Subcutaneous abdominal adipose tissue (tissue), 5 donors: Measurements from ENCODE around the gene PRDM16.
A peak's percentile ranks its signal among the peaks of the same experiment; 100 is the strongest.

ENCODE experiments used
- H3K27ac ChIP-seq: one replicate; pipeline ENCODE4 v1.7.0; 2013; ENCODE audit warnings: low read depth, mild to moderate bottlenecking, inconsistent platforms, low read length, moderate library complexity
- H3K27me3 ChIP-seq, 5 donors: one replicate each; pipeline ENCODE4 v1.7.0; 2013; ENCODE audit warnings: low read length in 5 of 5, inconsistent platforms in 1 of 5; ENCODE audit not compliant: control insufficient read depth in 5 of 5, insufficient read depth in 4 of 5
- H3K36me3 ChIP-seq, 5 donors: one replicate each; pipeline ENCODE4 v1.7.0; 2013; ENCODE audit warnings: low read length in 5 of 5; ENCODE audit not compliant: control insufficient read depth in 5 of 5, insufficient read depth in 5 of 5
- H3K4me1 ChIP-seq, 5 donors: one replicate each; pipeline ENCODE4 v1.7.0; 2013; ENCODE audit warnings: low read length in 5 of 5, mild to moderate bottlenecking in 3 of 5, moderate library complexity in 1 of 5; ENCODE audit not compliant: control insufficient read depth in 5 of 5, insufficient read depth in 5 of 5
- H3K4me3 ChIP-seq, 5 donors: one replicate each; pipeline ENCODE4 v1.7.0; 2013; ENCODE audit warnings: low read length in 5 of 5, low read depth in 1 of 5
- H3K9ac ChIP-seq, 5 donors: one replicate each; pipeline ENCODE4 v1.7.0; 2013; ENCODE audit warnings: low read length in 5 of 5, mild to moderate bottlenecking in 4 of 5, moderate library complexity in 3 of 5
- H3K9me3 ChIP-seq, 5 donors: one replicate each; pipeline ENCODE4 v1.7.0; 2013; ENCODE audit warnings: low read length in 5 of 5; ENCODE audit not compliant: control insufficient read depth in 5 of 5
- donor health status: healthy.
- donor health status: healthy.
- donor health status: healthy.
- donor health status: healthy.
- donor health status: healthy.

Gene PRDM16

DNA sequence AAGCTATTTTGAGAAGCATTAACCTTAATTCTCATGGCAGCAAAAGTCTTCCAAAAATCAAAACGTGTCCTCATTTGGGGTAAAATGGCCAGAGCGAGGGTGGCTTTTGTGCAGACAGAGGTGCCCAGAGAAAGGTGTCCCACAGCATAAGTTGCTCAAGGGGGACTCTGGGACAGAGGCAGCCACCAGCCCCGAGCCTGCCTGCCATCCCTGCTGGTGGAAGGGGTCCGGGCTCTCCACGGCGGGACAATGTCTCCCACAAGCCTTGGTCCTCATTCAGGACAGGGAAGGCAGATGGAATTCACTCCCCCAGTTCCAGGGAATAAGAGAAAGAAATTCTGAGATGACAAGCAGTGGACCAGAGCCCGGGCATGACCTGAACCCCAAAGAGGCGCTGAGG, 372.9 kb downstream of the PRDM16 start:
- Histone ChIP-seq H3K9me3 (peaks cover 0 to 3% (median 0%) of the 10 kb centered on the region in 5 donors), H3K4me1 (no peaks in the 10 kb centered on the region), H3K36me3 (no peaks in the 10 kb centered on the region), H3K9ac (no peak overlapping the region), H3K4me3 (no peak overlapping the region), H3K27ac (no peak overlapping the region), H3K27me3 (peaks cover 9 to 50% (median 39%) of the 10 kb centered on the region in 5 donors)

DNA sequence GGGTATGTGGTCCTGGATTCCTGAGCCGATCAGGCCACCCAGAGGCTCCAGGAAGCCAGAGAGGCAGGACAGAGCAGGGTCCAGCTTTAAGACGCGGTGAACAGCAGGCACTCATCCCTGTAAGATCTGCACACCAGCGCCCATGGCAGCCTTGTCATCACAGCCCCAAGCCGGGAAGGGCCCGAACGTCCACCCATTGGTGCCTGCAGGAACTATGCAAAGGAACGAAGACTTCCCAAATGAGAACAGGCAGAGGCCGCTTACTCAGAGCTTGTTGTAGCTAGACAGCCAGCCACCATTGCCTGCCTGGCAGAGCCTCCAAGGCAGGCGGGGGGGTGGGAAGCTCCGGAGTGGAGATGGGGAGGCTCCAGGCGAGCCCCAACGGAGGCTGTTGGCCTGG, 373.3 kb downstream of the PRDM16 start:
- Histone ChIP-seq H3K4me3 (no peak overlapping the region), H3K27me3 (peaks cover 9 to 48% (median 35%) of the 10 kb centered on the region in 5 donors), H3K4me1 (no peaks in the 10 kb centered on the region), H3K36me3 (no peaks in the 10 kb centered on the region), H3K9me3 (peaks cover 0 to 3% (median under 1%) of the 10 kb centered on the region in 5 donors), H3K9ac (no peak overlapping the region), H3K27ac (no peak overlapping the region)

DNA sequence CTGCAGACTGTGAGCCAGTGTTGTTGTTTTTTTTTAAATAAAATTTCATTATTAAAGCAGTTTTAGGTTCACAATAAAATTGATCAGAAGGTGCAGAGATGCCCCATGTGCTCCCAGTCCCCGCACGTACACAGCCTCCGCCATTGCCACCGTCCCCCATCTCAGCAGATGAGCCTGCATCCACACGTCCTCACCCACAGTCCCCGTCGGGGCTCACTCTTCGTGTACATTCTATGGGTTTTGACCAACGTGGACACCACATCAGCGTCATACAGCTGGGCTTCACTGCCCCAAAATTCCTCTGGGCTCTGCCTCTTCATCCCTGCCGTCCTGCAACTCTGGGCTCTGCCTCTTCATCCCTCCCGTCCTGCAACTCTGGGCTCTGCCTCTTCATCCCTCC, 373.9 kb downstream of the PRDM16 start:
- no peak overlapping the region for H3K4me3 ChIP-seq
- H3K9me3 ChIP-seq, result peaks cover 0 to 7% (median 4%) of the 10 kb centered on the region in 5 donors
- no peaks in the 10 kb centered on the region for H3K36me3 ChIP-seq
- peaks cover 9 to 48% (median 33%) of the 10 kb centered on the region in 5 donors for H3K27me3 ChIP-seq
- H3K4me1 ChIP-seq, result no peaks in the 10 kb centered on the region
- no peak overlapping the region for H3K27ac ChIP-seq
- H3K9ac ChIP-seq, result no peak overlapping the region

DNA sequence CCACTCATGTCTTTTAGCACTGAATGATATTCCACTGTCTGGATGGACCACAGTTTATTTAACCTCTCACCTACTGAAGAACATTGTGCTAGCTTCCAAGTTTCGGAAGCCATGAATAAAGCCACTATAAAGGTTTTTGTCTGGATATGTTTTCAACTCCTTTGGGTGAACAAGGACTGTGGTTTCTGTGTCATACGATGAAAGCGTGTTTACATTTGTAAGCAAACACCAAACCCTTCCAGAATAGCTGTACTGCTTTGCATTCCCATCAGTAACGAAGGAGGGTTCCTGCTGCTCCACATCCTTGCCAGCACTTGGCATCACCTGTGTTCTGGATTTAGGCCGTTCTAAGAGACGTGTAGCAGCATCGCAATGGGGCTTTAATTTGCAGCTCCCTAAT, 374.8 kb downstream of the PRDM16 start:
- Histone ChIP-seq H3K27me3 (peaks cover 9 to 43% (median 33%) of the 10 kb centered on the region in 5 donors), H3K9ac (no peak overlapping the region), H3K4me3 (no peak overlapping the region), H3K27ac (no peak overlapping the region), H3K4me1 (no peaks in the 10 kb centered on the region), H3K9me3 (peaks cover 0 to 9% (median 4%) of the 10 kb centered on the region in 5 donors), H3K36me3 (no peaks in the 10 kb centered on the region)

DNA sequence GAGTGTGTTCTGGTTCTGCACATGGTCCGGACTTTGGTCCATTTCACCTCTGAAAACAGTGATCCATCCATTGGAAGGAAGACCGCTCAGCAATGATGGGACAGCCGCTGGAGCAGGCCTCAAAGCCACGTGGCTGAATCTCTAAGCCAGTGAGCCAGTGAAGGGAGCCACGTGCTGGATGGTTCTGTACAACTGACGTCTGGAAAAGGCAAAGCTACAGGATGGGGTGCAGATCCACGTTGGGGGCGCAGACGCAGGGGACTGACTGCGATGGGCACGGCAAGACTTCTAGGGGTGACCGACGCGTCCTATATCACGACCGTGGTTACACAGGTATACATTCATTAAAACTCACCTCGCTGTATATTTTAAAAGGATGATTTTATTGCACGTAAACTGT, 375.3 kb downstream of the PRDM16 start:
- peaks cover 9 to 43% (median 33%) of the 10 kb centered on the region in 5 donors for H3K27me3 ChIP-seq
- H3K27ac ChIP-seq, result no peak overlapping the region
- no peak overlapping the region for H3K9ac ChIP-seq
- H3K4me1 ChIP-seq, result no peaks in the 10 kb centered on the region
- peaks cover 0 to 9% (median 4%) of the 10 kb centered on the region in 5 donors for H3K9me3 ChIP-seq
- no peaks in the 10 kb centered on the region for H3K36me3 ChIP-seq
- no peak overlapping the region for H3K4me3 ChIP-seq

DNA sequence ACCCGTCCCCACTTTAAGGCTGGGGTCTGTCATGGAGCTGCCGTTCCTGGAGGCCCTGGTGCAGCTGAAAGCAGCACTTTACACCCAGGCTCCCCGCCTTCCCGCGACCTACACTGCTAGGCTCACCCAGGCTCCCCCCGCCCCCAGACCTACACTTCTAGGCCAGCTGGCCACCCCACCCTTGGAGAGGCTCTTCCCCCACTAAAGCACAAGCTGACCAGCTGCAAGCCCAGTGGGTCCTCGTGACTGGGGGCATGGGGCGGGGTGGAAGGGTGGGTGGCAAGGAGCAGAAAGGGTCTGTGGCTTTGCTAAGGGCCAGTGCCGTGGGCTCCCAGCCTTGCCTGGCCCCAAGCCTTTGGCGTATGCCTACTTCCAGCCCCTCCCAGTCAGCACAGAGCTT, 375.7 kb downstream of the PRDM16 start:
- no peaks in the 10 kb centered on the region for H3K4me1 ChIP-seq
- no peaks in the 10 kb centered on the region for H3K36me3 ChIP-seq
- peaks cover 0 to 9% (median 4%) of the 10 kb centered on the region in 5 donors for H3K9me3 ChIP-seq
- H3K27ac ChIP-seq, result no peak overlapping the region
- peaks cover 9 to 43% (median 33%) of the 10 kb centered on the region in 5 donors for H3K27me3 ChIP-seq
- H3K4me3 ChIP-seq, result no peak overlapping the region
- H3K9ac ChIP-seq, result no peak overlapping the region

DNA sequence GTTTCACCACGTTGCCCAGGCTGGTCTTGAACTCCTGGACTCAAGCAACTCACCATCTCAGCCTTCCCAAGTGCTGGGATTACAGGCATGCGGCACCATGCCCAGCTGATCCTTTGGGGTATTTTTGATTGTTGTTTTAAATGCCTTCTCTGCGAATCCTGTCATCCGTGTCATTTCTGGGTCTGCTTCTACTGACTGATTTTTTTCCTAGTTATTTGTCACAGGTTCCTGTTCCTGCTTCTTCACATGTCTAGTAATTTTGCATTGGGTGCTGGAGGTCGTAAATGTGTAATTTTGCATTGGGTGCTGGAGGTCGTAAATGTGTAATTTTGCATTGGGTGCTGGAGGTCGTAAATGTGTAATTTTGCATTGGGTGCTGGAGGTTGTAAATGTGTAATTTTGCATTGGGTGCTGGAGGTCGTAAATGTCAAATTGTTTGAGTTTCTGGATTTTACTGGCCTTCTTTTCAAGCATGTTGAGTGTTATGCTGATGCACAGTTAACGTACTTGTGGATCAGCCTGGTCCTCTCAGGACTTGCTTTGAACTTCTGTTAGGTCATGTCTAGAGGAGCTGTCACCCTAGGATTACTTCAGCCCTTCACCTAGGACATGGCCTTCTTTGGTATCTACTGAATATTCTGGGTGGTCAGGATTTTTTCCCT, 381.3 kb downstream of the PRDM16 start:
- H3K9me3 ChIP-seq, result peaks cover 0 to 9% (median 4%) of the 10 kb centered on the region in 5 donors
- peaks cover 14 to 27% (median 17%) of the 10 kb centered on the region in 5 donors for H3K27me3 ChIP-seq
- no peak overlapping the region for H3K27ac ChIP-seq
- H3K36me3 ChIP-seq, result no peaks in the 10 kb centered on the region
- peaks cover 0 to 15% (median 13%) of the 10 kb centered on the region in 5 donors for H3K4me1 ChIP-seq
- H3K4me3 ChIP-seq, result no peak overlapping the region
- no peak overlapping the region for H3K9ac ChIP-seq

DNA sequence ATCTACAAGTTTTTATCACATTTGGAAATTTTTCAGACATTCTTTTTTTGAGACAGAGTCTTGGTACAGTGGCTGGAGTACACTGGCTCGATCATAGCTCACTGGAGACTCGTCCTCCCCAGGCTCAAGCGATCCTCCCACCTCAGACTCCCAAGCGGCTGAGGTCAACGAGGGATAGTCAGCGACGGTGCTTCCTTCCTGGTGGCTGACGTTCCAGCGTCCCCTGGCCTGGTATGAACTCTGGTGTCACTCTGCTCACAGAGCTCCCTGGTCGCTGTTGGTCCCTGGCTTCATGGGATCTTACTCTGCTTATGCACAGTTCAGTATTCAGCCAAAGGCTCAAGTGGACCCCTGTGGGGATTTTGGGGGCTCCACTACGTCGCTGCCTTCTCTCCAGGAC, 382.0 kb downstream of the PRDM16 start:
- Histone ChIP-seq H3K9me3 (peaks cover 0 to 9% (median 4%) of the 10 kb centered on the region in 5 donors), H3K4me3 (no peak overlapping the region), H3K27me3 (peaks cover 14 to 25% (median 16%) of the 10 kb centered on the region in 5 donors), H3K4me1 (peaks cover 0 to 21% (median 14%) of the 10 kb centered on the region in 5 donors), H3K27ac (no peak overlapping the region), H3K36me3 (no peaks in the 10 kb centered on the region), H3K9ac (no peak overlapping the region)

DNA sequence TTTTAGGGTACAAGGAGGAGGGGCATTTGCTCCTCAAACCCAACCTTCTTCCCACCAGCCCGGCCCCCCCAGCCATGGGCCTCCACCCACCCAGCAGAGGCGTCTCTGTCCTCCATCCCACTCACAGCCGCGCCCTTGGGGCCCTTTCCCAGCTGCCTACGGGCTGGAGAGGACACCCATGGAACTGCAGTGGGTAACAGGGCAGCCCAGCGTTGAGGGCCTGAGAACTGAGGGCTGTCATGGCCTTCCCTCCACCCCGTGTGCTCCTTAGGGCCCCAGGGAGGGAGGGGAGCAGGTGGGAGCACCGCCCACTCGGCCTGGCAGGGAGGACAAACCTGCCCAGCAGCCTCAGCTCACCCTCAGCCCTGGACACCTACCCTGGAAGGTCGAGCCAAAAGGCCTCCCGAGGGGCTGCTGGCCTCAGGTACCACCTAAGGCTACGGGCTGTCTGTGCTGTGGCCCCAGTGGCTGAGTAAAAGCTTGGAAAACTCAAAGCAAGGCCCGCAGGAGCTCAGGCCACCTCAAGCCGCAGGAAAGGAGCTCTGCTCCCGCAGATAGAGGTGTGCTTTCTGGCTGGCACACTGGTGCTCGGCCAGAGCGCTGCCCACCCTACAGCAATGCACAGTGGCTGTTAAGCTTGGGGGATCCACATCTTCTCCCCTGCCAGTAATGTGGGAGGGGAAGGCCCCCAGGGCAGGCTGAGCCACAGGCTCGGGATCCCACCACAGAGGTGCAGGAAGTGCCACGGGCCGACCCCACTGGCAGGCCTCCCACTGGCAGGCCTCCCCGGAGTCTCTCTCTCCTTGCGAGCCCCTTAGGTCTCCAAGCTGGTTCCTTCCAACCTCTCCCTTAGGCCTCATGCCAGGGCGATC, 383.2 kb downstream of the PRDM16 start:
- Histone ChIP-seq H3K27me3 (peaks cover 14 to 25% (median 16%) of the 10 kb centered on the region in 5 donors), H3K4me1 (peaks cover 0 to 33% (median 14%) of the 10 kb centered on the region in 5 donors), H3K27ac (no peak overlapping the region), H3K36me3 (no peaks in the 10 kb centered on the region), H3K9ac (peak overlapping the region in 3 of 5 donors; percentile 11 to 68 (median 65)), H3K4me3 (no peak overlapping the region), H3K9me3 (peaks cover 0 to 9% (median 4%) of the 10 kb centered on the region in 5 donors)

DNA sequence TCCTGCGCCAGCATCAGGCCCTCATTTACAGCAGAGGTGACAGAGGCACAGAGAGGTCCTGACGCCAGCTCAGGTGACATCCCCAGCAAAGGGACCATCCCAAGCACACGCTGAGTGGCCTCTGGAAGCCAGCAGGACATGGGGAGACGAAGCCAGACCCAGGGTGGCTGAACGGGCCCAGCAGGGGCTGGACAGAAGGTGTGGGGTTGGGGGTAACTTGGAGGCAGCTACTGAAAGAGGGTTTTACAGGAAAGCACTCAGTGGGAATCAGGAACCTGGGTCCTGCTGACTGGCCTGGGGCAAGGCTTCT, 383.8 kb downstream of the PRDM16 start:
- H3K4me1 ChIP-seq, result peaks cover 1 to 39% (median 16%) of the 10 kb centered on the region in 5 donors
- no peak overlapping the region for H3K4me3 ChIP-seq
- peak overlapping the region in 3 of 5 donors; percentile 11 to 68 (median 65) for H3K9ac ChIP-seq
- H3K36me3 ChIP-seq, result no peaks in the 10 kb centered on the region
- peaks cover 14 to 25% (median 16%) of the 10 kb centered on the region in 5 donors for H3K27me3 ChIP-seq
- no peak overlapping the region for H3K27ac ChIP-seq
- H3K9me3 ChIP-seq, result peaks cover 0 to 3% (median under 1%) of the 10 kb centered on the region in 5 donors
